Measurements from ENCODE around the gene TRIM66.

GRCh38 chr11:8614497-8614896, 68.0 kb downstream of the TRIM66 start:
- TF ChIP-seq STAT1 (IDR thresholded peaks at IDR 0.05; ENCODE audit: unreplicated experiment) (no peak), REST (IDR thresholded peaks at IDR 0.05; ENCODE audit: unreplicated experiment) (no peak), ETS1 (IDR thresholded peaks at IDR 0.05) (no peak), POLR2AphosphoS5 (IDR thresholded peaks at IDR 0.05; ENCODE audit: low read depth) (no peak), EZH2phosphoT487 (IDR thresholded peaks at IDR 0.05; ENCODE audit: unreplicated experiment) (no peak), CREB1 (CRISPR knock-in tag; IDR thresholded peaks at IDR 0.05; ENCODE audit: low read depth) (no peak), EZH2 (IDR thresholded peaks at IDR 0.05; ENCODE audit: low read depth, unreplicated experiment) (no peak), ZNF331 (CRISPR knock-in tag; IDR thresholded peaks at IDR 0.05; ENCODE audit: low read depth) (no peak)
- TF ChIP-seq, protein P1, sequence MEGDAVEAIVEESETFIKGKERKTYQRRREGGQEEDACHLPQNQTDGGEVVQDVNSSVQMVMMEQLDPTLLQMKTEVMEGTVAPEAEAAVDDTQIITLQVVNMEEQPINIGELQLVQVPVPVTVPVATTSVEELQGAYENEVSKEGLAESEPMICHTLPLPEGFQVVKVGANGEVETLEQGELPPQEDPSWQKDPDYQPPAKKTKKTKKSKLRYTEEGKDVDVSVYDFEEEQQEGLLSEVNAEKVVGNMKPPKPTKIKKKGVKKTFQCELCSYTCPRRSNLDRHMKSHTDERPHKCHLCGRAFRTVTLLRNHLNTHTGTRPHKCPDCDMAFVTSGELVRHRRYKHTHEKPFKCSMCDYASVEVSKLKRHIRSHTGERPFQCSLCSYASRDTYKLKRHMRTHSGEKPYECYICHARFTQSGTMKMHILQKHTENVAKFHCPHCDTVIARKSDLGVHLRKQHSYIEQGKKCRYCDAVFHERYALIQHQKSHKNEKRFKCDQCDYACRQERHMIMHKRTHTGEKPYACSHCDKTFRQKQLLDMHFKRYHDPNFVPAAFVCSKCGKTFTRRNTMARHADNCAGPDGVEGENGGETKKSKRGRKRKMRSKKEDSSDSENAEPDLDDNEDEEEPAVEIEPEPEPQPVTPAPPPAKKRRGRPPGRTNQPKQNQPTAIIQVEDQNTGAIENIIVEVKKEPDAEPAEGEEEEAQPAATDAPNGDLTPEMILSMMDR (conservative IDR thresholded peaks at IDR 0.05; ENCODE audit: low read depth in 2 of 2) = no peak
